HG03521 (cell line): ENCODE measurements around the gene IGSF9.
A peak's percentile ranks its signal among the peaks of the same experiment; 100 is the strongest.
"Not testable (repeated sequence)": the region's sequence is repeated elsewhere in the genome, so short reads cannot be mapped to it uniquely, and the experiment has no call there.

Experiments
- ATAC-seq: cut with Tn5 transposase; IDR thresholded peaks from one replicate; pipeline ENCODE4 v1.9.1; 2021; ENCODE audit warnings: mild to moderate bottlenecking, moderate library complexity; ENCODE audit not compliant: unreplicated experiment

The IGSF9 gene

DNA sequence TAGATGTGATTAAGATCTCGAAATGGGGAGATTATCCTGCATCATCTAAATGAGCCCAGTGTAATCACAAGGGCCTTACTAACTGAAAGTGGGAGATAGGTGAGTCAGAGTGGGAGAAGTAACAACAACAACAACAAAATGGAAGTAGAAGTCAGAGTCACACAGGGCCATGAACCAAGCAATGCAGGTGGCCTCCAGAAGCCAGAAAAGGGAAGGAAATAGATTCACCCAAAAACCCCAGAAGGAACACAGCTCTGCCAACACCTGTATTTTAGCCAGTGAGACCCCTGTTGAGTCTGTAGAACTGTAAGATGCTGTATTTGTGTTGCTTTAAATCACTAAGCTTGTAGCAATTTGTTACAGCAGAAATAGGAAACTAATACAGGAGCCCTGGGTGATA lies 24.2 kb downstream of the IGSF9 start:
- peak; percentile 14 for ATAC-seq

DNA sequence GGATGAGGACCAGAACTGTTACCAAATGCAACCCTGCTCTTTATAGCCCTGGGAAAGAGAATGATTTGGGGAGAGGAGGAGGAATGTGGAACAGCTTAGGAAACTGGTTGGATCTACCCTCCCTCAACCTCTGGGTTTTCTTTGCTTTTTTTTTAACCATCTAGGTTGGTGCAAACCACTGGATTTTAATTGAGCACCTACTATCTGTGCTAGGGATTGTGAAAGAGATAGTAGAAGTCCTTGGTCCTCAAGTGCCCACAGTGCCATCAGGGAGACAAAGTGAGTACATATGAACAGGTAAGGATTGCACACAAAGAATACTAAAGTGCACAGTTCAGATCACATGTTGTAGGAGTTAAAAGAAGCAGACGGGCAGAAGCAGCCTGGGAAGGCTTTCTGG lies 24.8 kb downstream of the IGSF9 start:
- no peak for ATAC-seq

DNA sequence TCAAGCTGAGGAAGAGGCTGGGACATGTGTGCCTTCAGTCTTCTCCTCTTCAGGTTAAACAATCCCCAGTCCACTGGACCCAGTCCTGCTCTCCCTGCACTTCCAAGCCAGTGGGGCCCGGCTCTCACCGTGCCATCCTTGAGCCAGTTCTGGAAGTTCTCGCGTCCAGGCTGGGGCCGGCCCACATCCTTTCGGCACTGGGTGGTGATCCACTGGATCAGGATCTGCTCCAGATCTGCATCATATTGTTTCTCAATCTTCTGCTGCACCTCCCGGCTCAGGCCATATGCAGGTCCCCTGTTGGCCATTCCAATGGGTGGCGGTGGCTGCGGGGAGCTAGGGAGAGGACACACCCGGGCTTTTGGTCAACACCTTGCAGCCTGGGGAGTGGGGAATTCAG lies 25.2 kb downstream of the IGSF9 start:
- ATAC-seq: no peak

DNA sequence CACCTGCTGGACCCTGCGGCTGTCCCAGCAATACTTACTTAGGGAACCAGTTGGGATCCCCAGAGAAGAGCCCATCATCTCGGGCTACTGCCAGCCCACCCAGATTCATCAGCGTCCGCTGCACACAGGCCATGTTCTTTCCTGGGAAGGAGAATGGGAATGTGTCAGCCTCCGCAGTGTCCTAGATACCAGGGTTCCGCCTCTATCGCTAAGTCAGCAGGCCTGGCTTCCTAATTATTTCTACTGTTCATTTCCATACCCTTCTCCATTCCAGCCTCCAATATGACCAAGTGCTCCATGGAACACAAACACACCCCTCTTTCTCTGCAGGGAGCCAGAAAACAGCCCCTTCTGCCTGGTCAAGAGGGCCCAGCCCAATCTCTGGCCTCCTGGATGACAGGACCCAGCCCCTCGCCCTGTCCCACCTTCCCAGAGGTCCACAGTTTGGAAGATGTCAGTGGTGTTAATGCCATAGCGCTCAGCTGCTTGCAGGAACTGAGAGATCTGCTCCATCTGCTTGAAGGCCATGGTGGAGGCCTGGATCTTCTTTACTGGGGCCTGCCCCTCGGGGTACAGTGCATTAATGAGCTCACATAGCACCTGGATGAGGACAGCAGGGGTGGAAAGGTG lies 26.1 kb downstream of the IGSF9 start:
- ATAC-seq: no peak

DNA sequence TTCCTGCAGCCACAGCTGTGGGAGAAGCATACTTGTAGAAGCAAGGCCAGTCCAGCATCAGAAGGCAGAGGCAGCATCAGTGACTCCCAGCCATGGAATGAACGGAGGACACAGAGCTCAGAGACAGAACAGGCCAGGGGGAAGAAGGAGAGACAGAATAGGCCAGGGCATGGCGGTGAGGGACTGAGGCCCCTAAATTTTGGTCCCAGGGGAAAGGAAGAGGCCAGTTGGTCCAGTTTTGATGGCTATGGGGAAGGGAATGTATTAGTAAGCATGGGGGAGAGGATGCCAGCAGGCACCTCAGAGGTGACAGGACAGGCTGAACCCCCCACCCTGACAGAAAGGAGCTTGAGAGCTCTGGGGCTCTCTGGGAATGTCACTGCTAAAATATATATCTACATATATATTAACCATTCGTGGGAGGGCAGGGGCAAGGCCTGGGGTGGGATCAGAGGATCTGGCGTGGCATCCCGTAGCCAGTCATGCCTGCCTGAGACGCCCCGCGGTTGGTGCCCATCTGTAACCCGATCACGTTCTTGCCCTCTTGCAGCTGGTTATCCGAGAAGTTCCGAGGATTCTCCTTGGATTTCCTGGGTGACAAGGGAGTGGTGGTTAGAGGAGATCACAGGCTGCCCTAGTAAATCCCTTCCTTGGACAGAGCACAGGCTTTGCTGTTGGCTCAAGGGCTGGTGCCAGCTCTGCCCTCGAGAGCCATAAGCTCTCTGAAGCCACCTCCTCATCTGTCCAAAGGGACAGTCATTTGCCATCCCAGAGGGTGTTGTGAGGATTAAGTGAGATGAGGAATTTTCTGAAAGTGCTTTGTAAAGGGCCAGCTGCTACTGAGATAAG lies 26.8 kb downstream of the IGSF9 start:
- ATAC-seq: no peak

DNA sequence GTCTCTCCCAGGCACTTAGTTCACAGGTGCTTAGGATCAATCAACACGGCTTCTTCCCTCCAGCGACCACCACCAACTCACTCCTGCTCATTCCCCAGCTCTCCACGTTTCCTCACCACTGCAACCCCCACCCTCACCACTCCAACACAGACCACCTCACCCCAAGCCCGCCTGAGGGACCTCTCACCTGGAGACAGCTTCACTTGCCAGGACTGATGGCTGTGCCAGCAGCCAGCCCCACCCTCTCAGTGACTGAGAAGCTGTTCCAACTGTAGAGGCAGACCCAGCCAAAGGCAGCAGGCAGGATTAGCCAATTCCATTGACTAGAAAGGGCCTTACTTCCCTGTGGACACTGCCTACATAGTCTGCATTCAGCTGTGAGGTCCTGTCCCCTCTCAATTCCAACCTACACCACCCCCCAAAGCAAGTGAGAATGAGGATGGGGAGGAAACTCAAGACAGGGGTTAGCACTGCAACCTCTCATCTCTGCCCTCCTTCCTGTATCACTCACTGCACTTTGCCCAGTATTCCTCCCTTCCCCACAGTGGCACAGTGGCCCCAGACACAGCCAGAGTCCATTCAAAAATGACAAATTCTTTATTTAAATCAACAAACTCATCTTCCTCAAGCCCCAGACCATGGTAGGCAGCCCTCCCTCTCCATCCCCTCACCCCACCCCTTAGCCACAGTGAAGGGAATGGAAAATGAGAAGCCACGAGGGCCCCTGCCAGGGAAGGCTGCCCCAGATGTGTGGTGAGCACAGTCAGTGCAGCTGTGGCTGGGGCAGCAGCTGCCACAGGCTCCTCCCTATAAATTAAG lies 27.7 kb downstream of the IGSF9 start:
- ATAC-seq: no peak

DNA sequence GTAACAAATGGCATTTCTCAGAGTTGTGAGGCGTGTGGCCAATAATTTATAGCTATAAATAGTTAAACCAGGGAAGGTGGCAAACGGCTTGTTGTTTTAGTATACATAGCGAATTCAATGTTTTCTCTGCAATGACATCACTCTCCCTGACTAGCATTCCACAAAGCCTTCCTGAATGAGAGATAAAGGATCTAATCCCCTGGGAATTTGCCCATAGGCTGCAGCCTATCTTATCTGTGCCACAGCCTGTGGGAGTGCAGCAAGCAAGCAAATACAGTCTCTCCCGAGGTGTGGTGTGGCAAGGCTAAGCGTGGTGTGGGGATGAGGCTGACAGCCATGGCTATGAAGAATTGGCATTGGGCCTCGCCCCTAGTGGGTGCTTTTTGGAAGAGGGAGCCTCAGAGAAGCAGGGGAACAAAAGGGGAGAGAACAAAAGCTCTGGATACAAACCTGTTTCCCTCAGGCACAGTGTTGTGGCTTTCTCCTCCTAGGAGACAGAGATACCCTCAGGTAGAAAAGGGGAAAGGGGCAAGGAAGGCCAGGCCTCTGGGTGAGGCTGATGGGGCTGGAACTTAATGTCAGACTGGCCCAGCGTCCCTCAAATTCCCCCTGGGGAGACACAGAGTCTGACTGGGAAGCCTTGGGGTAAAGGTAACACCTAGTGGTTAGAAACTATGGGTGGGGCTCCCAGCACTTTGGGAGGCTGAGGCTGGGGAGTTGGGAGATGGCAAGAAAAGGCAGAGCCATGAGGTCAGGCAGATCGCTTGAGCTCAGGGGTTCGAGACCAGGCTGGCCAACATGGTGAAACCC lies 29.0 kb downstream of the IGSF9 start:
- no peak for ATAC-seq

DNA sequence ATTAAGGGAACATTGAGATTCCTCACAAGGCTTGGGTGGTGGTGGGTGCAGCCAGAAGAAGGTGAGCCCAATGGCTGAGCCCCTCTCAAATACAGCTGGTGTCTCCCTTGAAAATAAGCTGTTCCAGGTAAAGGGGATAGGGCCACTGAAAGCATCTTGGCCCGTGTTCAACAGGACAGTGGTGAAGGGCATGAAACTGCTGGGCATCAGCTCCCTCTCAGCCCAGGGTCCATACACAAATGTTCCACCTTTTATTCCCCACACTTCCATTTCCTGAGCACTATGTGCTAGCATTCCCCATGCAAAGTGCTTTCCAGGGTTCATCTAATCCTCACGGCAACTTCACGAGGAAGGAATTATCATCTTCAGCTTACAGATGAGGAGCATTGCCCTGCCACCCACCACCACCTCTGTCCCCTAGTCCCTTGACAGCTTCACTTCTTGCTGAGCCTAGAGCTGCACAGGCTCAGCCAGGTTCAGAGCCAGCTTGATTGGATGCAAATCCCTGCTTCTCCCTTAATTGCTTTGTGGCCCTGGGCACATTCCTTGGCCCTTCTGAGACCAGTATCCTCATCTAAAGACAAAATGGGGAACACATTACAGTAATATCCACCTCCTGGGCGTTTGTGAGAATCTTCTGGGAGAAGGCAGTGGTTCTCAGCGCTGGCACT lies 29.7 kb downstream of the IGSF9 start:
- no peak for ATAC-seq

DNA sequence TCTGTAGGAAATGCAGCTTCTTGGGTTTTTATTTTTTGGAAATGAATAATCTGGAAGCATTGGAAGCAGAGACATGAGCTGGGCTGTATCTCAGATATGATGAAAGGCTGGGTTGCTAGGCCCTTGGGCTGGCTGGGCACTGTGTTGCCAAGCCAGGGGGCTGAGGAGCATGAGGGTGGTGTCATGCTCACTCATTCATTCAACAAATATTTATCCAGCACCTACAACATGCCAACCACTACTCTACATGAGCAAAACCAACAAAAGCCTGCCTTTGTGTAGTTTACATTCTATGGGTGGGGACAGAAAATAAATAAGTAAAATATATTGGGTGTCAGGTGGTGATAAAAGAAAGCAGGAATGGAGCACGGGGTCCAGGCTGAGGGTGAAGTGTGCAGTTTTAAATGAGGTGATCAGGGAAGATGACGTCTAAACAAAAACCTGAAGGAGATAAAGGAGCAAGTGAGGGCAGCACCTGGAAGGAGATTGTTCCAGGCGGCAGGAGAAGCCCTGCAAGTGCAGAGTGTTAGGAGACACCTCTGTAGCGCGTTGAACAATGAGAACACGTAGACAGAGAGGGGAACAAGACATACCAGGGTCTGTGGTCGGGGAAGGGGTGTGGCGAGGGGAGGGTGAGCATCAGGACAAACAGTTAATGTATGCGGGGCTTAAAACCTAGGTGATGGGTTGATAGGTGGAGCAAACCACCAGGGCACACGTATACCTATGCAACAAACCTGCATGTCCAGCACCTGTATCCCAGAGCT lies 31.0 kb downstream of the IGSF9 start:
- no peak for ATAC-seq

DNA sequence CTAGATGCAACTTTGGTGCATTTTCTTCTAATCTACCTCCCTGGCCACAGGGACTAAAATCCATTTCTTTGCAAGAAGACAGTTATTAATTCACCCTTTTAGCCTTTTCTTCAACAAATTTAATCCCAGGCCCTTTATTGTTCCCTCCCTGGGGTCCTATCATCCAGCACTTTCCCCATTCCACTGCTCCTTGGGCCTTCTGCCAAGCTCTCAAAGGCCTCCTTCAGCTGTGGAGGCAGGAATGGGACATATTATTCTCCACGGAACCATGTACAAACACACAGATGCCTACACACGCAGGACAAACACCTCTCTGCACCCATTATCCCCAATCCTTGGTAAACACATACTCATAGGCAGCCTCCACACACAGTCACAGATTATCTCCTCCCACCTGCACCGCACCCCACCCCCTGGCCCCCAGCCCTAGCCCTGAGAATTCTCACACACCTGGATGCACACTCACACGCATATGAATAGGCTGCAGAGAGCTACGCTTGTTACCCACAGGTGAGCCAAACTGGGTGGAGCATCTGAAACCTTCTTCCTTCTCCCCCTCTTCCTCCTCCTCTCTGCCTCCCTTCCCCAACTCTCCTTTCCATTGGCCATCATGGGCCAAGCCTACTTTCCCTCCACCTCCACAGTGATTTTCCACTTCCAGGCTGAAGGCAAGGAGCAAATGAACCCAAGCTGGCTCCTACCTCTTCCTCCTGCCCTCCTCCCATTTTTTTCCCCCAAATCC lies 31.8 kb downstream of the IGSF9 start:
- no peak for ATAC-seq

DNA sequence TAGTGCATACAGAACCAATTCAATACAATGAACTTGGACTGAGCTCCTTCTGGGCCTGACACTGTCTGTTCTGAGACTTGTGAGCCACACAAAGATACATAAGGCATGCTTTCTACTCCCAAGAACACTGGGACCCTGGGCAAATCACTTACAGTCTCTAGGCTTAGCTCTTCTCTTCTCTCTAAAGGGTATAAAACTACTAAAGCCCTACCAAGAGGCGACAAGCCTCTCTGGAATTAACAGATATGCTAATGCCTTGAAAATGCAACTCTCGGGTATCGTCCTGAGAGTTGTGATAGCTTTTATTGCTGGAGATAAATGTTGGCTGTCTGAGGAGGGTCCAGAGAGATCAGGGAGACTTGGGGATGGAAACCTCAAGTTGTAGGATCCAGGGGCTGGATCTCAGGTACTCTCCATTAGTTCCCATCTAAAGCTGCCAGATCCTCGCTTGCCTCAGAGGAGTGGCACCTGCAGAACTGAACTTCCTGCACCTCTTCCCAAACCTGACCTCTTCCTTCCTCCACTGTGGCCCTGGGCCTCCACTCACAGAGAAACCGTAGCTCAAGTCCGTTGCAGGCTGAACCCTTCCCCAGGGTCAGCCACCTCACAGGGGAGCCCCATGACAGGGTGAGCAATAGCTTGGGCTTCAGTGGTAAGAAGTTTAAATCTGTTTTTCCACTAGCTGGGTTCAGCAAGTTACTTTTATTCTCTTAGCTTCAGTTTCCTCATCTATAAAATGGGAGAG lies 33.9 kb downstream of the IGSF9 start:
- no peak for ATAC-seq

DNA sequence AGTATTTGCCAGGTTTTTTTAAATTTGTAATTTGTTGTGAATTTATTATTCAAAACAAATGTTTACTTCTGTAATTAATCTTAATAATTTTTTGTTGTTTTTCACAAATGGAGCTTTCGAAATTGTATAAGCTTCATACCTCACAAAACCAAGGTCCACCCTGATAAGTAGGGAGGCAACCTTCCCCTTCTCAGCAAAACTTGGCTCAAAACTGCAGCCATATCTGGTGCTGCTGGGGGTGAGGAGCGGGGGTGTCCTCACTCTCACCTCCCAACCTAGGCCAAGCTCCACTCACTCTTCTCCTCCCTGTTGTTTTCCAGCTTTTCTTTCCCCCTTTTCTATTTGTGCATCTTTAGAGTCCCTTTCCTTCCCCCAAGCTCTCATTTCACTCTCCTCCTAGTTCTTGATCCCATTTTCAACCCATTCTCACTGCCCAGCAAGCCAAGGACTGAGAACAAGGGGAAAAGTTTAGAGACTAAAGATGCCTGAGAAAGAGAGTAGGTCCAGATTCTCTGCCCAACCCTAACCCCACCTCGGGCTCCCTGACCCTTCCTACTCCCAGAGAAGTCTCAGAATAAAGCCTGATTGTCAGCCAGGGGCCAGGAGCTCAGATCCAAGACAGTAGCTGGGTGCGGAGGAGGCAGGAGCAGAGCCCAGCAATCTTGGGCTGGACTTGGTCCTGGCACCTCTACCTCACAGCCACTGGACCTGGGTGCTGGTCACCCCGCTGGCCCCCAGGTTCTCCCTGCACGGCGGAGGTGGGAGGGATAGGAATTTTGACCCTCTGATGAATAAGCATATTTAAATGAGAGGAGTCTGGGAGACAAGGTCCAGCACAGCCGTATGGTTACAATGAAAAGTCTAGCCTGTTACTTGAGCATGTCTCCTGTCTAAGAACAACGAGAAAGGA lies 37.1 kb downstream of the IGSF9 start:
- no peak for ATAC-seq

DNA sequence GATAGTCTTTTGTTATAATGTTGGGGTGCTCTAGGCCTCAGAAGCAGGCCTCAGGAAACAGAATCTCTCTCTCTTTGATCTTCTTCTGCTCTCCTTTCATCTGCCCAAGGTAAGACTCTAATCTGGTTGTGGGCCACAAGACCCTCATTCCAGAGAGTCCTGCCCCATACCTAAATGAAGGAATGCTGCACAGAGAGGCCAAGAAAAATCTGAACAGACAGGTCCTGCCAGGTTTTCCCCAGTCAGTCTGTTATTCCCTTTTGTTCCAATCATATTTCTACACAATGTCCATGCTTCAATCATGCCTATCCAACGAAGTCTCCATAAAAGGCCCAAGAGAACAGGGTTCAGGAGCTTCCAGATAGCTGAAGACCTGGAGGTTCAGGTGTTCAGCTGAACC lies 38.5 kb downstream of the IGSF9 start:
- ATAC-seq: no peak

DNA sequence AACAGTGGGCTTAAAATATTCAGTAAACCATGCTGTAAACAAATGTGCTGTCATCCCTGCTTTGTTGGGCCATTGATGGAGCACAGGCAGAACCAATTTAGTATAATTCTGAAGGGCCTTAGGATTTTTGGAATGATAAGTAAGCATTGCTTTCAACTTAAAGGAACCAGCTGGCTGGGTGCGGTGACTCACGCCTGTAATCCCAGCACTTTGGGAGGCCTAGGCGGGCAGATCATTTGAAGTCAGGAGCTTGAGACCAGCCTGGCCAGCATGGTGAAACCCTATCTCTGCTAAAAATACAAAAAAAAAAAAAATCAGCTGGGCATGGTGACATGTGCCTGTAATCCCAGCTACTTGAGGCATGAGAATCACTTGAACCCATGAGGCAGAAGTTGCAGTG lies 41.4 kb downstream of the IGSF9 start:
- not testable (repeated sequence) for ATAC-seq

DNA sequence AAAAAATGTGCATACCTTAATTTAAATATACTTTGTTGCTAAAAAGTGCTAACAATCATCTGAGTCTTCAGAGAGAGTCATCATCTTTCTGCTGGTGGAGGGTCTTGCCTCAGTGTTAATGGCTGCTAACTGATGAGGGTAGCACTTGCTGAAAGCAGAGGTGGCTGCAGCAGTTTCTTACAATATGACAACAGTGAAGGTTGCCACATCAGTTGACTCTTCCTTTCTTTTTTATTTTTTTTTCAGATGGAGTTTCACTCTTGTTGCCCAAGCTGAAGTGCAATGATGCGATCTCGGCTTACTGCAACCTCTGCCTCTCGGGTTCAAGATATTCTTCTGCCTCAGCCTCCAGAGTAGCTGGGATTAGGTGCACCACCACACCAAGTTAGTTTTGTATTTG lies 42.9 kb downstream of the IGSF9 start:
- no peak for ATAC-seq

DNA sequence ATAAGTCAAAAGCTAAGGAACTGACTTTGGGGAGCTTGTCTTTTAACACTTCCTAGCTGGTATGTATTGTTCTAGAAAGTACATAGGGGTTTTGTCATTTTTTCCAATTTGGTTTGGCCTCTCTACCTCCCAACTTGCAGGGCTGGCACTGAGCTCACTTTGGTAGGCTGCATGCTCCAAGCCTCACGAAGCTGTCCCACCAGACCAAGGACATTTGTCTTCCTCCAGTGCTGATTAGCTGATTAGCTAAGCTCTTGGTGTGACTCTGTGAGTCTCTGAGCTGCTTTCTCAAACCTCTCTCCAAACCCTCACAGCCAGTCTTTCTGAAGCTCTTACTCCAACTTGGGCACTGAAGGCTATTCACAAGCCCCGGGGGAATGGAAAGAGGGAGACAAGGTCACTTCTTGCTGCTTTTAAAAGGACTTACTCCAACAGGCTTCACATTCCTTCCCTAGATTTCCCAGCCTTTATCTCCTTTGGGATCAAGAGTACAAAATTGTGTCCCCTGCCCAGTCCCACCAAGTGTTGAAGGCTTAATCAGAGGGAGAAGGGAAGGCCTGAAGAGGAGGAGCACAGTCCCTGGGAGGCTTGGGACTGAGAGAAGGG lies 44.6 kb downstream of the IGSF9 start:
- ATAC-seq: no peak
